KOPT-K1 (cell line): Measurements from ENCODE around the gene ADD2.

Experiments
- H3K27ac ChIP-seq: fragments of 200-600 bp; sonication (generic); 2 replicates; pipeline ENCODE4 v1.5.1; 2016; ENCODE audit warnings: antibody characterized with exemption, mild to moderate bottlenecking, low read depth, low read length; ENCODE audit not compliant: poor library complexity, severe bottlenecking
- H3K36me3 ChIP-seq: fragments of 200-600 bp; sonication (generic); 2 replicates; pipeline ENCODE4 v1.5.1; 2017; ENCODE audit warnings: antibody characterized with exemption, mild to moderate bottlenecking, low read length, moderate library complexity; ENCODE audit not compliant: insufficient read depth
- H3K9me3 ChIP-seq: fragments of 200-600 bp; sonication (generic); 2 replicates; pipeline ENCODE4 v1.5.1; 2017; ENCODE audit warnings: antibody characterized with exemption, low read length, mild to moderate bottlenecking; ENCODE audit not compliant: insufficient read depth, poor library complexity, severe bottlenecking

ADD2 gene

GRCh38 chr2:70769450-70769849 lies 1.4 kb upstream of the ADD2 start:
- Histone ChIP-seq H3K27ac (no peak overlapping the region), H3K36me3 (no peaks in the 10 kb centered on the region), H3K9me3 (peaks cover 15% of the 10 kb centered on the region)

GRCh38 chr2:70768590-70769085 lies 638 bp upstream of the ADD2 start:
- H3K9me3 ChIP-seq, result peaks cover 15% of the 10 kb centered on the region
- no peak overlapping the region for H3K27ac ChIP-seq
- no peaks in the 10 kb centered on the region for H3K36me3 ChIP-seq

GRCh38 chr2:70767079-70767698 lies 811 bp downstream of the ADD2 start:
- Histone ChIP-seq H3K27ac (no peak overlapping the region), H3K9me3 (peaks cover 15% of the 10 kb centered on the region), H3K36me3 (no peaks in the 10 kb centered on the region)

GRCh38 chr2:70766357-70767078 lies 1.5 kb downstream of the ADD2 start:
- Histone ChIP-seq H3K36me3 (no peaks in the 10 kb centered on the region), H3K9me3 (peaks cover 15% of the 10 kb centered on the region), H3K27ac (no peak overlapping the region)

GRCh38 chr2:70765507-70765906 lies 2.5 kb downstream of the ADD2 start:
- H3K27ac ChIP-seq, result no peak overlapping the region
- no peaks in the 10 kb centered on the region for H3K36me3 ChIP-seq
- peaks cover 15% of the 10 kb centered on the region for H3K9me3 ChIP-seq

DNA sequence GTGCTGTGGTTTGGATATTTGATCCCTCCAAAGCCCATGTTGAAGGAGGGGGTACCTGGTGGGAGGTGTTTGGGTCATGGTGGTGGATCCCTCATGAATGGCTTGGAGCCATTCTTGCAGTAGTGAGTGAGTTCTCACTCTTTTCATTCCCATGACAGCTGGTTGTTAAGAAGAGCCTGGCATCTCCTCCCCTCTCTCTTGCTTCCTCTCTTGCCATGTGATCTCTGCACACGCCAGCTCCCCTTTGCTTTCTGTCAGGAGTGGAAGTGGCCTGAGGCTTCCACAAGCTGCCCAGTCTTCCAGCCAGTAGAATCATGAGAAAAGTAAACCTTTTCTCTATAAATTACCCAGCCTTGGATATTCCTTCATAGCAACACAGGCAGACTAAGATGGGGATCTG lies 8.6 kb downstream of the ADD2 start:
- H3K27ac ChIP-seq, result no peak overlapping the region
- no peaks in the 10 kb centered on the region for H3K9me3 ChIP-seq
- H3K36me3 ChIP-seq, result no peaks in the 10 kb centered on the region

DNA sequence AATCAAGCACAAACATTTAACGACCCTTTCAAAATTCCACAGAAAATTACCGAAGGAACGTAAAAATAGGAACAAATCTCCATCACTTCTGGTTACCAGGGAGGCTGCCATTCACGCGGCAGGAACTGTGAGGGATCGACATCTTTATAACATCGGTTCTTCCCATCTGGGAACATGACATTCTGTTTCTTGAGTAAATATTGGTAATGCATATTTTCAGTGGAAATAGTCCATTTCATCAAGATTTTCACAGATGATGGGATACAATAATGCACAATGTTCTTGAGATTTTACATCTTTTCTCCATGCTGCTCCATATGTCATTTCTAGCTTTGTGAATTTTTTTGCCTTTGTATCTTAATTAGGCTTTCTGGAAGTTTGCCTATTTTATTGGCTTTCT lies 10.0 kb downstream of the ADD2 start:
- H3K27ac ChIP-seq, result no peak overlapping the region
- H3K36me3 ChIP-seq, result no peaks in the 10 kb centered on the region
- H3K9me3 ChIP-seq, result no peaks in the 10 kb centered on the region

DNA sequence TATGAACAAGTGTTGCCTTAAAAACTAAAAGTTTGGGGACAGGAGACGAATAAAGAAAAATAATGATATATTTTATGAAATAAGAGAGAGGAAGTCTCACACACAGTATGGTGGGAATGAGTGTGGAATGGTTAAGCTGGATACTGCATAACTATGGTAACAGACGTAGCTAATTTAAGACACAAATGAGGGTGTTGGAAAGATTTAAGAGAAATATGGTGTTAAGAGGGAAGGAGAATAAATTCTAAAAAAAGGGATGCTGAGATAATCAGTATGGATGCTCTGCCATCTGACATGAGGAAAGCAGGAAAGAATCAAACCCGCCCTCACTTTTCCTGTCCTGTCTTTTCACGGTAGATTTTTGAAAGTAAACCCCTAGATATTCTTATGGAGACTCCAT lies 10.6 kb downstream of the ADD2 start:
- Histone ChIP-seq H3K27ac (no peak overlapping the region), H3K36me3 (no peaks in the 10 kb centered on the region), H3K9me3 (no peaks in the 10 kb centered on the region)

DNA sequence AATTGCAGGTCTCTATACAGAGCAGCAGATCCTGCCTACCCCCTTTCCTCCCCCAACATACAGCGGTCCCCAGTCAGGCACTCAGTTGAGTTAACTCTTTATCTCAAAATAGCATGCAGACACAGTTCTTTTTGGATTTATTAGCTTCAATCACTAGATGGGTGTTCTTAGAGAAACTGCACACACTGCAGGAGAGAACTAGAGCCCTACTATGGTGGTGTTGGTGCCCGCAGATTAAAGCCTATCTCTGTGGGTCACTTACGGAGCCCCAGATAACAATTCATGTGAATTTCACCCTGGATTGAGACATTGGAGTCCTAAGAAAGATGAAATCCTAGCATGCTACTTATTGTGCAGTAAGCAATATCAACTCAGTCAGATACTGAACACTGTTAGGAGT lies 11.9 kb downstream of the ADD2 start:
- no peaks in the 10 kb centered on the region for H3K36me3 ChIP-seq
- H3K9me3 ChIP-seq, result no peaks in the 10 kb centered on the region

DNA sequence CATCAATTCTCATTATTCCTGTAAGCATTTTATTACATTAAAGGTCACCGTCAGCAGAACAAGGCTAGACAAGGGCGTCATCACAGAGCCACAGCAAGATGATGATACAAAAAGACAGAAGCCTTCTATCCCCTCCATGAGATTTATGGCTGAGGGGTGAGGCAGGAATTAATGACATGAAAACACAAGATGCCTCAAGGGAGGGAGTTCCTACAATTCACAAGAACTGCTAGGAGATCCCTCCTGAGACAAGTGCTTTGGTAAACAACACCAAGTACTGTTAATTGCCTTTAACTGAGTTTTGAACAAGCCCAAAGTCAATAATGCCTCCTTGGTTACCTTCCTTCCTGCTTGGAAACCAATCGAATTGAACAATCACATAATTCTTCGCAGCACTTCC lies 14.1 kb downstream of the ADD2 start:
- Histone ChIP-seq H3K36me3 (no peaks in the 10 kb centered on the region), H3K27ac (no peak overlapping the region), H3K9me3 (no peaks in the 10 kb centered on the region)

More for the DNA sequence above, 11.9 kb downstream of the ADD2 start:
- no peak overlapping the region for H3K27ac ChIP-seq

GRCh38 chr2:70753031-70753430 lies 15.0 kb downstream of the ADD2 start:
- Histone ChIP-seq H3K27ac (no peak overlapping the region), H3K36me3 (no peaks in the 10 kb centered on the region)

DNA sequence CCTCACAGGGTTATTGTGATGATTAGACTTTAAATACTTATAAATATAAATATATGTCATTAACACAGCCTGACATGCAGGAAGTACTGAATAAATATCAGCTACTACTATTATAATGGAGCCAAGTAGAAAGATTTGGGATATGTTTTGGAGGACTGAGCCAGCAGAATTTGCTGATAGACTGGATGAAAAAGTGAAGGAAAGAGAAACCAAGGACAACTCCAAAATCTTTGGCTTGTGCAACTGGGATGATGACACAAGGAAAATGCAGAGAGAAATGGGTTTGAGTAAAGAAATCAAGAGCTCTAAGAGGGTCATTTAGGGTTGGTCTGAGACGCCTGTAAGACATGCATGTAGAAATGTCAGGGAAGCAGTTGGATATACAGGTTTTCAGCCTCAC lies 15.6 kb downstream of the ADD2 start:
- Histone ChIP-seq H3K36me3 (no peaks in the 10 kb centered on the region), H3K9me3 (no peaks in the 10 kb centered on the region), H3K27ac (no peak overlapping the region)

More at GRCh38 chr2:70753031-70753430, 15.0 kb downstream of the ADD2 start:
- no peaks in the 10 kb centered on the region for H3K9me3 ChIP-seq

GRCh38 chr2:70751881-70752280 lies 16.1 kb downstream of the ADD2 start:
- H3K9me3 ChIP-seq, result no peaks in the 10 kb centered on the region
- no peak overlapping the region for H3K27ac ChIP-seq
- H3K36me3 ChIP-seq, result no peaks in the 10 kb centered on the region

GRCh38 chr2:70750320-70750719 lies 17.7 kb downstream of the ADD2 start:
- no peak overlapping the region for H3K27ac ChIP-seq
- no peaks in the 10 kb centered on the region for H3K9me3 ChIP-seq

GRCh38 chr2:70748002-70748784 lies 19.8 kb downstream of the ADD2 start:
- Histone ChIP-seq H3K9me3 (no peaks in the 10 kb centered on the region), H3K27ac (no peak overlapping the region)

More at GRCh38 chr2:70750320-70750719, 17.7 kb downstream of the ADD2 start:
- no peaks in the 10 kb centered on the region for H3K36me3 ChIP-seq

More at GRCh38 chr2:70748002-70748784, 19.8 kb downstream of the ADD2 start:
- H3K36me3 ChIP-seq, result no peaks in the 10 kb centered on the region
